Sciatic nerve (tissue), 2 donors: Measurements from ENCODE around the gene USP28. TPM values are rescaled to one million over a fixed set of nuclear protein-coding genes. Genes with fewer than 3 reads are reported as not detected.
A peak's percentile ranks its signal among the peaks of the same experiment; 100 is the strongest.
"Not testable (repeated sequence)": the region's sequence is repeated elsewhere in the genome, so short reads cannot be mapped to it uniquely, and the experiment has no call there.

Source experiments
- ATAC-seq: fragments of 200-7000 bp; cut with Tn5 transposase; one replicate; pipeline ENCODE4 v1.9.1; 2020; ENCODE audit warnings: mild to moderate bottlenecking, moderate library complexity
- DNase-seq: peaks from one replicate; pipeline ENCODE4 v3.0.0-alpha.2; 2020; ENCODE audit warnings: low spot score
- intact Hi-C: fragments of 100-400 bp; cut with DNase I; formaldehyde crosslinking; loops from one replicate; pipeline ENCODE4 v1.14.2; 2022
- total RNA-seq: library from RNA; stranded (reverse); fragmentation: NEBNext Ultra II Directional; extraction: Animal tissue kit (Norgen Biotek cat#: 25700); gene quantifications from one replicate; pipeline ENCODE4 v1.2.1, GENCODE V29; 2021
- donor health status: DM: no; HTN: no; CAD: no.
- donor health status: DM: no; HTN: no; CAD: no.

USP28 gene
- total RNA-seq, 1 donor from 2014 or later: 23.0 TPM

GRCh38 chr11:113881856-113882255, 6.5 kb upstream of the USP28 start:
- intact Hi-C loops: no loop called here
- ATAC-seq (no peak), DNase-seq (no peak)

GRCh38 chr11:113880971-113881370, 5.6 kb upstream of the USP28 start:
- intact Hi-C loops: no loop called here
- no peak for ATAC-seq
- no peak for DNase-seq

- DNase-seq, ATAC-seq, intact Hi-C loops: not testable (repeated sequence)
Observed at GRCh38 chr11:113879446-113879845, 4.1 kb upstream of the USP28 start.

DNA sequence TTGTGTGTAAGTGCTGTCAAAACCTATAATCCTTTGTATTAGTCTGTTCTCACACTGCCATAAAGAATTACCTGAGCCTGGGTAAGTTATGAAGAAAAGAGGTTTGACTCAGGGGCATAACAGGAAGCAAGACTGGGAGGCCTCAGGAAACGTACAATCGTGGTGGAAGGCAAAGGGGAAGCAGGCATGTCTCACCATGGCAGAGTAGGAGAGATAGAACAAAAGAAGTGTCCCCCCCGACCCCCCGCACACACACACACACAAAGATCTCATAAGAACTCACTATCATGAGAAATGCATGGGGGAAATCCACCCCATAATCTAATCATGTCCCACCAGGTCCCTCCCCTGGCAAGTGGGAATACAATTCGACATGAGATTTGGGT, 2.3 kb upstream of the USP28 start:
- DNase-seq (no peak), ATAC-seq (no peak)
- intact Hi-C loops: no loop called here

GRCh38 chr11:113876798-113877669, 1.7 kb upstream of the USP28 start:
- ATAC-seq: no peak
- DNase-seq: no peak
- intact Hi-C loops: no loop called here

GRCh38 chr11:113876074-113876797, 864 bp upstream of the USP28 start:
- ATAC-seq (no peak), DNase-seq (peak; percentile 62)
- intact Hi-C loops: no loop called here

DNA sequence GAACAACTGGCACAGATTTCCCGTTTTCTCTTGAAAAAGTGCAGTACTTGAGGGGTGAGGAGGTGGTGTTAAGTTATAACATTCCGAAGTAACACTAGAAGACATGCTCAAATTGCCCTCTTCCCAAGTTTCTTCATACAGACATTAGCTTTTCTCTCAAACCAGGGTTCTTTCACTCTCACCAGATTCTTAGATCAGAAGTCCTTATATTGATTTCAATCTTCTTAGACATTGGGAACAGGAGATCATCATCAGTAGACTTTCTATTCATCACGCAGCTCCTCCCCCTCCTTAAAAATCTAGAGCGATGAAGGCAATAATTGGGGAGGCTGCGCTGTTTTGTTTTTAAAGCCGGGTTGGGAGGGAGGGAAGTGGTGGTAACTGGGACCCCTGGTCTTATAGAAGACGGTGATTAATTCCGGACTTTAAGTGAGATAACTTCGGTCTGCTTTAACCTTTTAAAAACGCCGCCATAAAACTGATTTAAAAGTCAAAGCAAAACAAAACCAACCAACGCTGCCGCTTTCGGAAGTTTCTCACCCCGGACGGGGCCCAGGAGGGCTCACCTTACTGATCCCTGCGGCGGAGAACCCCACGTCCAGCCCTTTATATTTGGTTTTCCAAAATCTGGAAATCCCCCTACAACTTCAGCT, 665 bp downstream of the USP28 start:
- intact Hi-C loops: no loop called here
- ATAC-seq (peak; percentile 5), DNase-seq (no peak)

- DNase-seq: no peak
- ATAC-seq: no peak
- intact Hi-C loops: no loop called here
Observed at GRCh38 chr11:113874096-113874495, 1.3 kb downstream of the USP28 start.

DNA sequence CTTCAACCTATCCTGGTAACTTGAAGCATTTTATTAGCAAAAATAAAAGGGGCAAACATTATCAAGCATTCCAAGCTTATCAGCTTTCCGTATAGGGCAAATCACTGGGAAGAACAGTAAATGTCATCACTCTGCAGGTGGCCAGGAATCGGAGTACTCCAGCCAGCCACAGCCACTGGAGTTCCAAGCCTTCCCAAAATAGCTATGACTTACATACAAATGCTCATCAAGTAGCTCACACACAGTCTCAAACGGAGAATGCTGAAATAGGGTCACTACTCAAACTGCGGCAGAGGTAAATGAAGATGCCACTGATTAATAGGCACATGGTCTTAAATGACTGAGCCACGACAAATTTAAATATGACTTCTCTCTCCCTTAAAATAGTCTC, 2.1 kb downstream of the USP28 start:
- intact Hi-C loops: no loop called here
- ATAC-seq (no peak), DNase-seq (no peak)

DNA sequence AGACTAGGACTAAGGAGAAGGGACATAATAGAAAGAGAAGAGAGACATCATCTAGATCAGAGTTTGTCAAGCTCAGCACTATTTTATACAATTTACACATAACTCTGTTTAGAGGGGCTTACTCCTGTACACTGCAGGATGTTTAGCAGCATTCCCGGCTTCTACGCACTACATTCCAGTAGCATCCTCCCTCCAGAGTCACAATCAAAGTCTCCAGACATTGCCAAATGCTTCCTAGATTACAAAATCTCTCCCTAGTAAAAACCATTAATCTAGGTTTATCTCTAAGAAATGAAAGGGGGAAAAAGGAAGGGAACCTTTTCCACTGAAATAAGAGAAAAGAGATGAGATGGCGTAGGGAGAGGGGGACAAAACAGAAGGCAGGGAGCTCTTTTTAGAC, 4.0 kb downstream of the USP28 start:
- intact Hi-C loops: no loop called here
- DNase-seq (no peak), ATAC-seq (no peak)

DNA sequence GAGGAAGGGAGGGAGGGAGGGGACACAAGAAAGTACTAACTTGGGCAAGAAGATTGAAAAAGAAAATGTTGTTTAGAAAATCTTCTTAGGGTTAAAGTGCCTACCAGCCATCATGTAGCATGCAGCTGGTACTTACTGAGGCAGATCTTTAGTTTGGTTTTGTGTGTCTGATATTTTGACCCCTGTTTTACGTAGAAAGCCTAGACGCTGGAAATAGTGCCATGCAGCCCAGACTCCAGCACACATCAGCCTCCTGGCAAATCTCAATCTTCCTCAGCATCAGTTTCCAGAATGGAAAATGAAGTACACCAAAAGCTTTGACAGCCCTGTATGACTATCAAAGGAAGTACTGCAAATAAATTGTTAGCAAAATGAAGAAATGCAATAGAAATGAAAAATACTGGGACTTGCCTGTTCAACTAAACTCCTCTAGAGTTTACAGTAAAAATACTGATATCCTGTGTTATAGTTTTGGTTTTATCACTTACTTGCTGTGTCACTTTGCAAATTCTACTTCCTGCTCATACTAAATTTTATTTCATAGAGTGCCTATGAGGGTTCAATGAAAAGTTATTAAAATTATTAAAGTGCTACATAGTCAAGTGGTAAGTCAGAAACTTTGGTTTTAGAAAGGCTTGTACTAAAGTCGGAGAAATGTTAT, 7.4 kb downstream of the USP28 start:
- no peak for ATAC-seq
- no peak for DNase-seq
- intact Hi-C loops: no loop called here

DNA sequence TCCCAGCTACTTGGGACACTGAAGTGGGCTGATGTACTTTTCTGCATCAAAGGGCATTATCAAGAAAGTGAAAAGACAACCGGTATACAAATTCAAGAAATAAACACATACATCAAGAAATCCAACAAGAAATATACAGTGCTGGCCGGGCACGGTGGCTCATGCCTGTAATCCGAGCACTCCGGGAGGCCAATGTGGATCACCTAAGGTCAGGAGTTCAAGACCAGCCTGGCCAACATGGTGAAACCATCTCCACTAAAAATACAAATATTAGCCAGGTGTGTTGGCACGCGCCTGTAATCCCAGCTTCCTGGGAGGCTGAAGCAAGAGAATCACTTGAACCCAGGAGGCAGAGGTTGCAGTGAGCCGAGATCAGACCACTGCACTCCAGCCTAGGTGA, 9.5 kb downstream of the USP28 start:
- ATAC-seq (no peak), DNase-seq (no peak)
- intact Hi-C loops: no loop called here

DNA sequence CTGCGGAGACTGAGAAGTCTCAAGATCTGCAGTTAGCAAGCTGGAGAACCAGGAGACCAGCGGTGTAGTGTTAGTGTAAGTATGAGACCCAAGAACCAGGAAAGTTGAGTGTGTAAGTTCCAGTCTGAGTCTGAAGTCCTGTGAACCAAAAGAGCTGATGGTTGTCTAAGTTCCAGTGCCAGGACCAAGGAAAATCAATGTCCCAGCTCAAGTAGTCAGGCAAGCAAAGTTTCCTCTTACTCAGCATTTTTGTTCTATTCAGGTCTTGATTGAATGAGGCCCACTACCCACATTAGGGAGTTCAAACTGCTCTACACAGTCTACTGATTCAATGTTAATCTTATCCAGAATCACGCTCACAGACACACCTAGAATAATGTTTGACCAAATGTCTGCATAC, 11.0 kb downstream of the USP28 start:
- DNase-seq (no peak), ATAC-seq (no peak)
- intact Hi-C loops: no loop called here

- DNase-seq (no peak), ATAC-seq (no peak)
- intact Hi-C loops: no loop called here
Observed at GRCh38 chr11:113862435-113862834, 12.9 kb downstream of the USP28 start.

DNA sequence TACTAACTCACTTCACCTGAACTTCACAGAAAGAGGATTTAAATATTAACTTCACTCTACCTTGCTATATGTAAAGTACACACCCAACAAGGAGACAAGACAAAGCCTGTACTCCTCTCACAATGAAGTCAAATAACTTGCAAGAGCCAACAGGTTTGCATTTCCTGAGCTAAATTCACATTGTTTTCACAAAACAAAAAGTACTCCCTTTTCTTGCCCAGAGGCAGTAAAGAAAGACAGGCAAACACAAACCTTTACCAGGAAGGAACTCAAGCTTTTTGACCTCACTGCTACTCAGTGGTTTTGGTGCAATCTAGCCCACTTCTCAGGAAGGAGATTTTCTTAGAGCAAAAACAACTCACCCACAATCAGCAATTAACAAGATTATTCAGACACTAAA, 15.7 kb downstream of the USP28 start:
- intact Hi-C loops: no loop called here
- ATAC-seq: no peak
- DNase-seq: no peak

- no peak for ATAC-seq
- DNase-seq: no peak
Observed at GRCh38 chr11:113856966-113857759, 18.2 kb downstream of the USP28 start.

DNA sequence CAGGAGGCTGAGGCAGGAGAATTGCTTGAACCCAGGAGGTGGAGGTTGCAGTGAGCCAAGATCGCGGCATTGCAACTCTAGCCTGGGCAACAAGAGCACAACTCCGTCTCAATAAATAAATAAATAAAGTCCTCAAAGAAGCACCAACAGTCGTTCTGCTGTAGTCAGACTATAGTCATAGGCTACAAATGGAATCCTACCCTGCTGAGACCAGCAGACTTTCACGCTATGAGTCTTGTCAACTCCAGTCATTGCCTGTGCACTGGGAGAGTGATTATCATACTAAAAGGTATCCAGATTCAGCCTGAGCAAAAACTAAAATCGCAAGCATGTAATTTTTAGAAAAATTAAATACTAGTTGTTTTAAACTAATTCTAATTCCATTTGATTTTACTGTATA, 19.6 kb downstream of the USP28 start:
- ATAC-seq (no peak), DNase-seq (no peak)
- intact Hi-C loops: no loop called here

More at GRCh38 chr11:113856966-113857759, 18.2 kb downstream of the USP28 start:
- intact Hi-C loops: no loop called here

DNA sequence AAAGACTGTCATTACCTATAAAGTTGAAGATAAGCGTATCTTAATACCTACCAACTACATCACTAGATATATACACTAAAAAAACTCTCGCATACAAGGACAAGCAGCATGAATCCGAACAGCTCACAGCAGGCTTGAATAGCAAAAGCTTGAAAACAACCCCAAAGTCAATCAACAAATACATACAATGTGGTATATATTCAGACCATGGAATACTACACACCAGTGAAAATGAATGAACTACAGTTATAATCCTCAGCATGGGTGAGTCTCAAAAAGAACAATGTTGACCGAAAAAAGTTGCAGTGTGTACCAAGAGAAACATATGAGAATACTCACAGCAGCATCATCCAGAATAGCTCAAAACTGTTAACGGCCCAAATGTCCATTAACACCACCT, 25.2 kb downstream of the USP28 start:
- DNase-seq (no peak), ATAC-seq (no peak)
- intact Hi-C loops: no loop called here

GRCh38 chr11:113849713-113850112, 25.7 kb downstream of the USP28 start:
- no peak for ATAC-seq
- intact Hi-C loops: no loop called here

More at GRCh38 chr11:113849713-113850112, 25.7 kb downstream of the USP28 start:
- no peak for DNase-seq
